ENCODE measurements around the gene FAM227B.
"Not testable (repeated sequence)": the region's sequence is repeated elsewhere in the genome, so short reads cannot be mapped to it uniquely, and the experiment has no call there.

Gene FAM227B

DNA sequence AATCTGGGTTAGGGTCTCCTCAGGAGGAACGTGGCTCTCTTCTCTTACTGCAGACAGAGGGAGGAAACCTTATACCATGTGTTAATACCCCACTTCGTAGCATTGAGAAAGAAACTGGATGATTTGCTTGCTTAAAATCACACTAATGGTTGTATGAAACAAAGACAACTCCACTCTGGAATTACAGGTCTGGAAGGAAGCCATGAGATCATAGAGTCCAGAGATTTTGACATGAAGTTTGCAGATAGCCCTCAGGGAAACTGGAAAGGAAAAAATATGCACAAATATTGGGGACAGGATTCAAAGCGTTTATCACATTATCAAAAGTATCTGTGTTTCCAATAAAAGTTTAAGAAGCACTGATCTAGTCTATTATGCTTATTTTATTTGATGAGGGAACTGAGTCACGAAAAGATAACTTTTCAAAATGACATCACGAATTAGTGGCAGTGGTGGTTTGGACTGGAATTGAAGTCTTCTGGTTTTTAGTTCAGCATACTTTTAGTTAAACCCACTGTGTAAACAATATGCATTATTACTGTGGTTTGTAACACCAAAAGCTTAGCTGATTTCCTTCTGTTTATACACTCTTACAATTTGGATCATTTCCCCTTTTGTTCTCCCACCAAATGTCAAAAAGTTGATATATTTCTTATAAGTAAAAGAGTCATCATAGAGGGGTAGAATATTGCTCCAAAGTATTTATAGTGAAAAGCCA is 180.8 kb downstream of the FAM227B start:
- DNase-seq (ENCODE audit: low read depth, low spot score), result no peak

DNA sequence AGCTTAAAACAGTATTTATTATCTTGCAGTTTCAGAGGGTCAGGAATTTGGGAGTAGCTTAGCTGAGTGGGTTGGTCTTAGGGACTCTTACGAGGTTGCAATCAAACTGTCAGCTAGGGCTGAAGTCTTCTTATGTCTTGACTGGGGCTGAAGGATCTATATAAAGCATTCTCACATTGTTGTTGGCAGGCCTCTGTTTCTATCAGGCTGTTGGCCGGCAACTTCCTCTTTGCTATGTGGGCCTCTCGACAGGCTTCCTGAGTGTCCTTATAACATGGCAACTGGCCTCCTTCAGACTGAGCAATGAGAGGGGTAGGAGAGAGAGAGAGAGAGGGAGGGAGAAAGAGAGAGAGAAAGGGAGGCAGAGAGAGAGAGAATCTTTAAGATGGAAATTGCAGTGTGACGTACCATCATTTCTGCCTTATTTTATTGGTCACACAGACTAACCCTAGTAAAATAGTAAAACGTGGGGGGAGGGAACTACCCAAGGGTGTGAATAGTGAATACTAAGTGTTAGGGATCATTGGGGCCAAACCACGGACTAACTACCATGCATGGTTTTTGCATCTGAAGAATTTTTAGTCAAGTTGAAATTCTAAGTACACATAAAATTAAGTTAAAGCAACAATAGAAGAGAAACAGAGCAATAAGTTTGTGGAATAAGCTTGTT is 181.5 kb downstream of the FAM227B start:
- DNase-seq (ENCODE audit: low read depth, low spot score), result no peak

DNA sequence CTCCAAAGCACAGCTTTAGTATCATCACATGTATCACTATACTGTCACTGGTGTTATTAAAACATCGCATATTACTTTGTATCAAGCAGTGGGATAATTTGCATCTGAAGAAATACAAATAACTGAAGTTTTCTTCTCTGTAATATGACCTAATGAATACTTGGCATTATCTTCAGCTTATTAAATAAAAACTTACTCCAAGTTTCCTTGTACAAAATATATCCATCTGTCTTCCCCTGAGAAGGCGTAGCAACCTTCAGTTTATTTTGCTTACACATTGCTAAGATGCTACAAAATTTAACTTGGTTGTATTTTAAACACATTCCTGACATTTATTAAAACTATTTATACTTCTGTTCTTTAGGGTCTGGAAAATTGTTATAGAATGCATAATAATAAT is 183.9 kb downstream of the FAM227B start:
- no peak for DNase-seq (ENCODE audit: low read depth, low spot score)

DNA sequence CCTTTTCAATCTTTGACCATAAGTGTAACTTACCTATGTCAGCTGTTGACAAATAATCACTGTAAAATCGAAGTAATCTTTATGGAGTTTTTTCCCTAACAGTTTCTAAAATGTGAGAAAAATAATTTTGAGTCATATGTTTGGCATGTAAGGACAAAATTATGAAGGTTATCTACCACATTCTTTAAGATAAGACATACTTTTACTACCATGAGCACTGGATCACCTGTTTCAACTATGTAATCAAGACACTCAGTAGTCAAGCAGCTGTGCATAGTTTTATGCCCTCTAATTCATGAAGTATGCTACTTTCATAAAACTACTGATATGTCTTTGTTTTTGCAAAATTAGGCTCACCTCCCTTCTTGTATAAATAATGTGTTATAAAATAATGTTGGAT is 185.4 kb downstream of the FAM227B start:
- DNase-seq (ENCODE audit: low read depth, low spot score), result no peak

DNA sequence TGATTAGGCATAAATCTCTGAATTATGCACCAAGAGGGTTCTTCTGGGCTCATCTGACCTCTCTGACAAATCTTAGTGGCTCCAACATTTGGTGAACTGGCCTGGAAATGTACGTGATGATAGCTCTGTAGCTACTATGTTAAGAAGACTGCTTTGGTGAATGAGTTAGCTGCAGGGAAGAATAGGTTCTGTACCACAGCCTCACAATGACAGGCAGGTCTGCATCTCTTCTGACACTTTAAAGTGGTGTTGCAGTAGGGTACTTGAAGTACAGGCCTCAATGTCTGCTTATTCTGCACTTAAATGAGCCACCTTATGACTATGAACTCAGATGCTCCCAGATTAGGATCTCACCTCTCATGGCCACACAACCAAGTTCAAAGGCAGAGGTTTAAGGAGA is 190.6 kb downstream of the FAM227B start:
- no peak for DNase-seq (ENCODE audit: low read depth, low spot score)

DNA sequence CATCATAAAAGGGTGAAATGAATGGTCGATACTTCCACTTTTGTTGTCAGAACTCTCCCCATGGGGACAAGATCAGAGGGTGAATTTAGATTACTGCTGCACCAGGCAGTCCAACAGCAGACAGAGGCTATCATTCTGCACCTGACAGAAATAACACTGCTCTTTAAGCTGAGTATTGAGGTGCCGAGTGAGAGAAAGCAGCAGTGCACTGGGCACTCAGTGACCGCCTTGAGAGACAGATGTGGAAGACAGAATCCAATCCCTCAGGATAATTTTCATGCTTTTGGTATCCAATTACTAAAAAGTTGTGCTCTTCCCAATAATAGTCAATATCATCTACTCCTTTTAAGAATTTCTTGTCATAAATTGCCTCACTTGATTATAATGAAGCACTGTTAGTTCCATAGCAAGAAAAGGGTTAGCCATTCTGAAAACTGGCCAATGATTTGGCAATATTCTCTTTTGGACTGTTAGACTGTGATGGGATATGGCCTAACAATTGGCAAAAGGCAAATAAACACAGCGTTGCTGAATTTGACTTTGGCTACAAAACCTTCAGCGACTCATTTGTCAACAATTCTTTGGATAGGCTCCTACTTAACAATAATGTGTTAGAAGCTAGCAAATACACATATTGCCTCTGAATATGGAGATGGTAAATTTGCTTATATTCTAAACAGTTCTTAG is 192.1 kb downstream of the FAM227B start:
- no peak for DNase-seq (ENCODE audit: low read depth, low spot score)

DNA sequence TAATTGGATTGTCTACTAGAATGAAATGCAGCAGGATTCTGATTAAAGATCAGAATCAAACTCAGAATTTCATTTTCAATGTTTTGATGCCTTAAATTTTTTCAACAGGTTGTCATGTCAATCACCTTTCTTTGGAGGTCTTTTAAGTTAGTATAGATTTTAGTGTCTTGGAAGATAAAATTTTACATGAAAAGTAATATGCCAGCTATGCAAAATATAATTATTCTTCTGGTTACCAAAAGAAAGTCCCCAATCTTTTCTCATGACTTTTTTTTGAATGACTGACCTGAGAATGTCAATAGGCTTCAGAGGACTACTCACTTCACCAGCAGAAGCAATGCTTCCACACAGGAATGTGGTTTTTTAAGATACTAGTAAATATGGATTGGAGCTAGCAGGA is 193.2 kb downstream of the FAM227B start:
- DNase-seq (ENCODE audit: low read depth, low spot score), result no peak

DNA sequence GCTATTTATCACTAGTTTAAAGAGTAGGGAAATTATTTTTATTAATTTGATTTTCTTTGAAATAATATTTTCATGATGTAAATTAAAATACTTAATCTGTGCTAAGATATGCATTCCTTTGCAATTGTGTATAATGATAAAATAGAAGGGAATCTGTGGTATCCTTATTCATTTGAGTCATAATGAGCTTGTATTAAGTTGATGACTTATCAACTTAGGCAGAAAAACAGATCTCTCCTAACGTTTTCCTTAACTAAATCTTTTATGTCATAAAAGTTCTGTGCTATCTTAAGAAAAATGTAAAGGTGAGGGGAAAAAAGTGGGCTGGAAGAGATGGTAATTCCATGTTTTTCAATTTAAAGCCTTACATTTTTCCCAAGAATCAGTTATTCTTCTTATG is 195.7 kb downstream of the FAM227B start:
- no peak for DNase-seq (ENCODE audit: low read depth, low spot score)

DNA sequence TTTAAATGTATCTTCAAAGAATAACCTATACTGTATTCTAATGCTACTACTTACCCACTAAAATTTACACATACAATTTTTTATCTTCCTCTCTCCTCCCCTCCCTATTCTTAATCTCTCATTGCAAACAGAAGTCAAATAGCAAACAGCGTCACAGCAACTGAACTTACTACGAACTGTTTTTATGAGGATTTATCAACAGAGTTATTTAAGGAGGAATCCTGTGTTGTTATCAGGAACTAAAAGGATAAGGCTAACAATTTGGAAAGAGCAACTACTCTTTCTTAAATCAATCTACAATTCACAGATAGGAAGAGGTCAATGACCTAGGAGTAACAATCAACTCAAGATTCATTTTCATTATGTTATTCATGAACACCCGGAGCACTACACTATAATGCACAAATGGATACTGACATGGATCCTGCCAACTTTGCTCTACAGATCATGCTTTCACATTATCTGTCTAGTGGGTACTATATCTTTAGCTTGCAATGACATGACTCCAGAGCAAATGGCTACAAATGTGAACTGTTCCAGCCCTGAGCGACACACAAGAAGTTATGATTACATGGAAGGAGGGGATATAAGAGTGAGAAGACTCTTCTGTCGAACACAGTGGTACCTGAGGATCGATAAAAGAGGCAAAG is 196.6 kb downstream of the FAM227B start:
- no peak for DNase-seq (ENCODE audit: low read depth, low spot score)

DNA sequence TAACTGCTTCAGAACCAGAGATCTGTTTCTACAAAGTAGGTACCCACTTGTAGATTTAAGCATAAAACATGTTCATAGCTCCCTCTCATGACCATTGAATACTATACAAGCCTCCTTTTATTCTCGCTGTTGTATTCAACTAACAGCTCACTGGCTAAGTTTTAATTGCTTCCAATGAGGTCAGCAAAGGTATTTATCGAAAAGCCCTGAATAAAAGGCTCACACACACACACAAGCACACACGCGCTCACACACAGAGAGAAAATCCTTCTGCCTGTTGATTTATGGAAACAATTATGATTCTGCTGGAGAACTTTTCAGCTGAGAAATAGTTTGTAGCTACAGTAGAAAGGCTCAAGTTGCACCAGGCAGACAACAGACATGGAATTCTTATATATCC is 197.6 kb downstream of the FAM227B start, which contains the start of gene FGF7:
Gene FGF7 (plus strand): TSS at position 222 of the 400 bp plus-strand sequence. CDS start 1,056 bp downstream, outside the sequence.
- no peak for DNase-seq (ENCODE audit: low read depth, low spot score)

DNA sequence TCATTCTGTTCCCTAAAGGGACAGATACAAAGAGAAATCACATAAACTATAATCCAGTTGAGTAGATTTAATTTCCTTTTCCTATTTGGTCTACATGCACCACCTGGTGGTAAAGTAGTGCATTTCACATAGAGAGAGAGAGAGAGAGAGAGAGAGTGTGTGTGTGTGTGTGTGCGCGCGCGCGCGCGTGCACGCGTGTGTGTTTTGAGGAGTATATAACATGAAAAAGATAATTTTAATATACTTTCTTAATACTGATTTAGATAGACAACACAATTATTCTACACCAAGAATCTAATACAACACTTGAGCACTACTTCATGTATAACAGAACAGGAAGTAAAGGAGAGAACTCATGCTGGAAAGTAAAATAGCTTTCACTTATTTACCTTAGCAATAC is 198.6 kb downstream of the FAM227B start:
- no peak for DNase-seq (ENCODE audit: low read depth, low spot score)

DNA sequence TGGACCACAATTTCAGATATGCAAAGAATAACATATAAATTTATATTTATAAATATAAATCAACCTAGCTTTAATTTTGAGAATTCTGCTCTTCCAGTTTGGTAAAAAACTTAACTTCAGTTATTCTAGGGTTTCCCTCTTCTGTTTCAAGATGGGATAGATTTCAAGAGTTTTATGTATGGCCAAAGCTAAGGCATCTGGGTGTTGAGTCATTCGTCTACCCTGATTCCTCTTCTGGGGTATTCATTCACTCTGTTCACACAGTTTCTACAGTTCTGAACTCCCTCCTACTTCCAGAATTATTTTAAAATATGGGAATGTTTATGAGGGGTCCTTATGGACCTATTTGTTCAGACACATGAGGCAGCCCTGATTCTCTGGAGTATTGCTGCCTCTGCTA is 201.8 kb downstream of the FAM227B start:
- DNase-seq (ENCODE audit: low read depth, low spot score), result no peak

DNA sequence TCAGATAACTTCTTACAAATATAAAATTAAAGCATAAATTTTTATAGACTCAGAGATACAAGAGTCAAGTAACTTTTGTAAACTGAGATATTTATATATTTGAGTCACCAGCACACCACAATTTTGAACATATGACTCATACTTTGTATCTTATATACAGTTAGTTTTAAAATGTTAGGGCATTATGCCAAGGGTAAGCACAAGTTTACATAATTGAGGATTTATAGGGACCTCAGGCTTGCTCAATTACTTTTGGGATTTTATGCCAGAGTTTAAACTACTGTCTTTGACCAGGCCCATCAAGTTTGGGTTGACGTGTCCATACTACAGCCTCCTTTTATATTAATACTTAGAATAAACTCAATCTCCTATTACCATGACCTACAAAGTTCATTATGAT is 205.0 kb downstream of the FAM227B start:
- DNase-seq (ENCODE audit: low read depth, low spot score), result no peak

DNA sequence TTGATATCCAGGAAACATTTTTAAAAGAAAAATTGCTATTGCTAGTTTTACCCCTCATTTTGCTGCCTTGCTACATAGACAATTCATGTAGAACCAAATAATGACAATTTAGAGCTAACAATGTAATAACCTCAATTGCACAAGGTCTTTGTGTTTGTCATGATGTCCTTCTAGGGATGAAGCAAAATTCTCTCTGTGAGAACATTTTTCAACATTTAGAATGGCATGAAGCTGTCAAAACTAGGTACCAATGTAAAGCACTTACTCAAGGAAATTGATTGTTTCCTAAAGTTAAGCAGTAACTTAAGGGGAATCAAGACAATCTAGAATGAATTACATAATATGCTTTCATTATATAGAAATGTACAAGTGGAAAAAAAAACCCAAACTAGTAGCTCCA is 205.5 kb downstream of the FAM227B start:
- no peak for DNase-seq (ENCODE audit: low read depth, low spot score)

DNA sequence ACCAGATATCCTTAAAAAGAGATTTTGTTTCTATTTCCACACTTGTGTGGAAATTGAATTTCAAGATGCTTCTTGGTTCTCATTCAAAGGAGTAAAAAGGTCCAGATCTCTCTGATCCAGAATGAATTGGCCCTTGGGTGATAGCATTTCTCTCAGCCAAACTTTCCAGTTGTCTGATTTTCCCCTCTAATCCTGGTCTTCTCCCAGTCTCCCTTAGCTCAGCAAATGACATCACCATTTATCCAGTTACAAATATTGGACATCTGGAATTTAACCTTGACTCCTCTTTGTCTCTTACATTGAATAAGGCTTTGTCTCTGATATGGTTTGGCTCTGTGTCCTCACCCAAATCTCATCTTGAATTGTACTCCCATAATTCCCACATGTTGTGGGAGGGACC is 207.8 kb downstream of the FAM227B start:
- DNase-seq (ENCODE audit: low read depth, low spot score), result no peak

DNA sequence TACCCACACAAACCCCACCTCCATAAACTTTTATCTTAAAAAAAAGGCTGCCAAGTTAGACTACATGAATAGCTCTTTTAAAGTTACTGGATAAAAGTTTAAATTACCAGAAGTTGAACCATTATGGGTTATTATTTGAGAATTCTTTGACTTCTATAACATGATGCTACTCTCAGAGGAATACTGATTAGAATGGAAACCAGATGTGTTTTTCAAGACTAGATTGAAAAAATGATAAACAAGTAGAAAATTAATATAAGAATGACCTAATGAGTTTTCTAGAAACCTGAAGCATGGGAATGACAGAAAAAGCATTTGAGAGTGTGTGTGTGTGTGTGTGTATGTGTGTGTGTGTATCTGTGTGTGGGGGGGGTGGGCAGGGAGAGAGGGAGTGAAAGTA is 210.0 kb downstream of the FAM227B start:
- no peak for DNase-seq (ENCODE audit: low read depth, low spot score)

DNA sequence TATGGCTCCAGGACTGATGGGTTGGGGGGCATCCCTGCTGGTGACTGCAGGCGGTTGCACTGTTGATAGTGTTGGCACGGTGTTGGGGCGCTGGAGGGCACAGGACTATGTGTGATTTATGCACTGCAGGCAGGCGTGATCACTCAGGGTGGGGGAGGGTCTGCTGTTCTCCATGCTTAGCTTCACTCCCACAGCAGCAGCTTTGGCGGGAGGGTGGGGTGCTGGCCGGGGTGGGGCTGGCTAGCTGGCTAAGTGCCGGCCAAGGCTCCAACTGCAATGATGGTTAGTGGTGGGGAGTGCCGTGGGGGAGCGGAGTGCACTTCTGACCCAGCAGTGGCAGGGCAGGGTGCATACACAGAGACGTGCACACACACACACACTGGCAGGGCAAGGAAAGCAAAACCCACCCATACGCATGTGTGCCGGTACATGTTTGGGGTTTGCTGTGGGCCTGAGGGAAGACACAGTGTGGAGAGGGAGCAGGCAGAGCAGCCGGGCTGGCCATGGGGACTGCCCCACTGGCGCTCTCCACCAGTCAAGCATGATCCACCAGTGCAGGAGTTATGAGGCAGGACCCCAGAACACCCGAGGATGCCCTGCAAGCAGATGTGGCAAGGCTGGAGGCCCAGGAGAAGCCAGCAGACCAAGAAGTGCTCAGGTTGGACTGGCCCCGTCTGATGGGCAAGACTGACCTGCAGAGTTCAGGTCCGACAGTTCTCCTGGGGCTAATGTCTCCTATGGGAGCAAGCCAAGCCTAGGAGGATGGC is 214.1 kb downstream of the FAM227B start:
- no peak for DNase-seq (ENCODE audit: low read depth, low spot score)

DNA sequence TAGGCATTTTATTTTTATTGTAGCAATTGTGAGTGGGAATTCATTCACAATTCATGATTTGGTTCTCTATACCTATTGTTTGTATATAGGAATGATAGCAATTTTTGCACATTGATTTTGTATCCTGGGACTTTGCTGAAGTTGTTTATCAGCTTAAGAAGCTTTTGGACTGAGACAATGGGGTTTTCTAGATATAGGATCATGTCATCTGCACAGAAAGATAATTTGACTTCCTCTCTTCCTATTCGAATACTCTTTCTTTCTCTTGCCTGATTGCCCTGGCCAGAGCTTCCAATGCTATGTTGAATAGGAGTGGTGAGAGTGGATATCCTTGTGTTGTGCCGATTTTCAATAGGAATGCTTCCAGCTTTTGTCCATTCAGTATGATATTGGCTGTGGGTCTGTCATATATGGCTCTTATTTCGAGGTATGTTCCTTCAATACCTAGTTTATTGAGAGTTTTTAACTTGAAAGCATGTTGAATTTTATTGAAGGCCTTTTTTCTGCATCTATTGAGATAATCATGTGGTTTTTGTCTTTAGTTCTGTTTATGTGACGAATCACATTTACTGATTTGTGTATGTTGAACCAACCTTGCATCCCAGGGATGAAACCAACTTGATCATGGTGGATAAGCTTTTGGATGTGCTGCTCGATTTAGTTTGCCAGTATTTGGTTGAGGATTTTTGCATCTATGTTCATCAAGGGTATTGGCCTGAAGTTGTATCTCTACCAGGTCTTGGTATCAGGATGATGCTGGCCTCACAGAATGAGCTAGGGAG is 217.9 kb downstream of the FAM227B start:
- DNase-seq (ENCODE audit: low read depth, low spot score), result not testable (repeated sequence)

DNA sequence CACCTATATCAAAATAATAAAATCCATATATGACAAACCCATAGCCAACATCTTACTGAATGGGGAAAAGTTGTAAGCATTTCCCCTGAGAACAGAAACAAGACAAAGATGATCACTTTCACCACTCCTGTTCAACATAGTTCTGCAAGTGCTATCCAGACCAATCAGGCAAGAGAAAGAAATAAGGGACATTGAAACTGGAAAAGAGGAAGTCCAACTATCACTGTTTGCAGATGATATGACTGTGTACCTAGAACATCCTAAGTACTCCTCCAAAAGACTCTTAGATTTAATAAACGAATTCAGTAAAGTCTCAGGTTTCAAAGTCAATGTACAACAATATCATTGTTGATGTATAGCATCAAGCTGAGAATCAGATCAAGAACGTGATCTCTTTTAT is 233.1 kb downstream of the FAM227B start:
- no peak for DNase-seq (ENCODE audit: low read depth, low spot score)

DNA sequence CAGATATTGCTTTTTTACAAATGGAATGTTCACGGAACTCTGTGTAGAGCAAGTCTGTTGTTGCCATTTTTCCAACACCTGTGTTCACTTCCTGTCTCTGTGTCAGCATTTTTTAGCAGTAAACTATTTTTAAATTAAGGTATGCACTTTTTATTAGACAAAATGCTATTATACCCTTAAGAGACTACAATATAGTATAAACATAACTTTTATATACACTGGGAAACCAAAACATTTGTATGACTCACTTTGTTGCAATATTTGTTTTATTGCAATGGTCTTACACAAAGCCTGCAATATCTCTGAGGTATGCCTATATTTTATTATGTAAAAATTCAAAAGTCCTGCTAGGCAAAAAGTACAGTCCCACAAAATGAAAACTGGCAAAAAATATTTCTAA is 237.4 kb downstream of the FAM227B start:
- DNase-seq (ENCODE audit: low read depth, low spot score), result no peak

DNA sequence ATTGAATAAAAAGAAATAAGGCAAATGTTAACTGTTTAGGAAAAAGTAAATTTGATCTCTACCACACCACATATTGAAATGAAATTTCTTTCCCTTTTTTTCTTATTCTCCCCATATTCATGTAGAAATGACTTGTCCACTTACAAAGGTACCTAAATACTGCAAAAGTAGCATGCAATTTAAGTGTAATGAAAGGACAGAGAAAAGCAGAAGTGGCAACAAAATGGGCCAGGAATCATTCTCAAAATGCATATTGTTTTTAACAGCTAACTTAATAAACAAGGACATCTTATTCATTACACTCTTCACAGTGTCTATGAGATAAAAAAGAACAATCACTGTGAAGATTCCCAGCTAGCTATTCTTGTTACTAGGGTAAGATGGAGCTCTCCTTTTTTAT is 238.2 kb downstream of the FAM227B start:
- DNase-seq (ENCODE audit: low read depth, low spot score), result no peak

All from activated CD4-positive, CD25-positive, alpha-beta regulatory T cell treated with anti-CD3 and anti-CD28 coated beads, Interleukin-2, amount 50 U/mL, for 16 hours (primary cell).